ENCODE data around the gene FRG1.
"Not testable (repeated sequence)": the region's sequence is repeated elsewhere in the genome, so short reads cannot be mapped to it uniquely, and the experiment has no call there.

FRG1 gene

GRCh38 chr4:189940178-189941004 is at the start of gene FRG1:
FRG1 (plus strand) TSS chr4:189940872; CDS start chr4:189941010, 138 bp downstream.
- no peak for DNase-seq

- no peak for DNase-seq
These were observed 43.0 kb upstream of the FRG1 start for GRCh38 chr4:189897667-189898066.

GRCh38 chr4:189899481-189900015 is 41.1 kb upstream of the FRG1 start:
- not testable (repeated sequence) for DNase-seq

GRCh38 chr4:189904420-189905027 is 36.1 kb upstream of the FRG1 start:
- DNase-seq, result not testable (repeated sequence)

GRCh38 chr4:189912170-189912569 is 28.5 kb upstream of the FRG1 start:
- no peak for DNase-seq

- DNase-seq, result no peak
These were observed 23.3 kb upstream of the FRG1 start for GRCh38 chr4:189917161-189917891.

- no peak for DNase-seq
These were observed 19.6 kb upstream of the FRG1 start for GRCh38 chr4:189921058-189921457.

- not testable (repeated sequence) for DNase-seq
These were observed 13.9 kb upstream of the FRG1 start for GRCh38 chr4:189926742-189927141.

- no peak for DNase-seq
These were observed 356 bp downstream of the FRG1 start for GRCh38 chr4:189941005-189941450.

GRCh38 chr4:189942412-189942811 is 1.7 kb downstream of the FRG1 start:
- not testable (repeated sequence) for DNase-seq

GRCh38 chr4:189944077-189944476 is 3.4 kb downstream of the FRG1 start:
- DNase-seq, result not testable (repeated sequence)

GRCh38 chr4:189946906-189947305 is 6.2 kb downstream of the FRG1 start:
- DNase-seq, result not testable (repeated sequence)

GRCh38 chr4:189948486-189948885 is 7.8 kb downstream of the FRG1 start:
- DNase-seq, result not testable (repeated sequence)

GRCh38 chr4:189969291-189969690 is 28.6 kb downstream of the FRG1 start:
- DNase-seq, result not testable (repeated sequence)

- DNase-seq, result no peak
These were observed 33.0 kb downstream of the FRG1 start for GRCh38 chr4:189973646-189974045.

GRCh38 chr4:189974056-189974455 is 33.4 kb downstream of the FRG1 start:
- DNase-seq, result no peak

GRCh38 chr4:189979196-189980047 is 38.8 kb downstream of the FRG1 start:
- DNase-seq, result no peak

- DNase-seq, result not testable (repeated sequence)
These were observed 39.6 kb downstream of the FRG1 start for GRCh38 chr4:189980292-189980691.

- no peak for DNase-seq
These were observed 41.3 kb downstream of the FRG1 start for GRCh38 chr4:189981970-189982369.

- not testable (repeated sequence) for DNase-seq
These were observed 43.3 kb downstream of the FRG1 start for GRCh38 chr4:189983916-189984526.

GRCh38 chr4:189984661-189985060 is 44.0 kb downstream of the FRG1 start:
- DNase-seq, result not testable (repeated sequence)

Data from DMS 273 treated with DMSO at 0.1 percent for 48 hours (cell line).